ENCODE data around the gene GRB7.
"Not testable (repeated sequence)": the region's sequence is repeated elsewhere in the genome, so short reads cannot be mapped to it uniquely, and the experiment has no call there.

GRB7 gene

DNA sequence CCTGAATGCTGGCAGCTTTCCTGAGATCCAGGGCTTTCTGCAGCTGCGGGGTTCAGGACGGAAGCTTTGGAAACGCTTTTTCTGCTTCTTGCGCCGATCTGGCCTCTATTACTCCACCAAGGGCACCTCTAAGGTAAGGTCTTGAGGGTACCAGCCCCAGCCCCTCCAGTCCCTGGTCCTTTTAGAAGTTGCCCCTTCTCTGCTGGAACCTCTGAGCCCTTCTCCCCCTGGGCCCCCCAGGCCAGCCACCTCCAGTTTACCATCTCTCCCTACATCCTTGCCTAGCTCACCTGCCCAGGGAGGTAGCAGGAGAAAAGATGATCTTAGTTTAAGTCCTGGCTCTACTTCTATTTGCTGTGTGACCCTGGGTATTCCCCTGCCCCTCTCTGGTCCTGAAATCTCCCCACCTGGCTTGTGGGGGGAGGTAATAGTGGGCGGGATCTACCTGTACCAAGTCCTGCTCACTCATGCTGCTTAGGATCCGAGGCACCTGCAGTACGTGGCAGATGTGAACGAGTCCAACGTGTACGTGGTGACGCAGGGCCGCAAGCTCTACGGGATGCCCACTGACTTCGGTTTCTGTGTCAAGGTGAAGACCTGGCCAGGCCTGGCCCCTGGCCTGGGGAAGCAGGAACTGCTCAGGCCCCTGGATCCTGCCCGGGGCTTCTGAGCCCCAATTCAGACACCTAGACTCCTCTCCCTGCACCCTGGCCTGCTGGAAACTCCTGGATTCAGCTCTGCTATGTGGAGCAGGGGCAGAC is 6.5 kb downstream of the GRB7 start:
- TF ChIP-seq, protein P1, sequence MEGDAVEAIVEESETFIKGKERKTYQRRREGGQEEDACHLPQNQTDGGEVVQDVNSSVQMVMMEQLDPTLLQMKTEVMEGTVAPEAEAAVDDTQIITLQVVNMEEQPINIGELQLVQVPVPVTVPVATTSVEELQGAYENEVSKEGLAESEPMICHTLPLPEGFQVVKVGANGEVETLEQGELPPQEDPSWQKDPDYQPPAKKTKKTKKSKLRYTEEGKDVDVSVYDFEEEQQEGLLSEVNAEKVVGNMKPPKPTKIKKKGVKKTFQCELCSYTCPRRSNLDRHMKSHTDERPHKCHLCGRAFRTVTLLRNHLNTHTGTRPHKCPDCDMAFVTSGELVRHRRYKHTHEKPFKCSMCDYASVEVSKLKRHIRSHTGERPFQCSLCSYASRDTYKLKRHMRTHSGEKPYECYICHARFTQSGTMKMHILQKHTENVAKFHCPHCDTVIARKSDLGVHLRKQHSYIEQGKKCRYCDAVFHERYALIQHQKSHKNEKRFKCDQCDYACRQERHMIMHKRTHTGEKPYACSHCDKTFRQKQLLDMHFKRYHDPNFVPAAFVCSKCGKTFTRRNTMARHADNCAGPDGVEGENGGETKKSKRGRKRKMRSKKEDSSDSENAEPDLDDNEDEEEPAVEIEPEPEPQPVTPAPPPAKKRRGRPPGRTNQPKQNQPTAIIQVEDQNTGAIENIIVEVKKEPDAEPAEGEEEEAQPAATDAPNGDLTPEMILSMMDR (IDR thresholded peaks at IDR 0.05; ENCODE audit: low read length, missing control alignments), result no peak
- DNase-seq (ENCODE audit: low read depth), result no peak
- H3K4me3 ChIP-seq (replicated peaks; ENCODE audit: low read depth, low read length), result no peak overlapping the region

DNA sequence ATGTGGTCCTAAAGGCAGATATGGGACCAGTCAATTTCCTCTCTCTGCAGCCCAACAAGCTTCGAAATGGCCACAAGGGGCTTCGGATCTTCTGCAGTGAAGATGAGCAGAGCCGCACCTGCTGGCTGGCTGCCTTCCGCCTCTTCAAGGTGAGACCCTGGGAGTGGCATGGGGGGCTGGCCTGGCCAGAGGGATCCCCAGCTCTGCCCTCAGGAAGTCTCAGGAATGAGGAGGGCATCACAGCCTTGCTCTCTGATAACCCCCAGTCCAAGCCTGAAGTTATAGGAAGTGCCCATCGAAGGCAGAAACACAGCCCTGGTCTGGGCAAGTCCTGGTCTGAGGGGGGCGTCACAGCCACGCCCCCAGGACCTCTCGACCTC is 7.1 kb downstream of the GRB7 start:
- no peak for DNase-seq (ENCODE audit: low read depth)
- TF ChIP-seq, protein P1 (IDR thresholded peaks at IDR 0.05; ENCODE audit: low read length, missing control alignments), result no peak
- H3K4me3 ChIP-seq (replicated peaks; ENCODE audit: low read depth, low read length), result no peak overlapping the region

DNA sequence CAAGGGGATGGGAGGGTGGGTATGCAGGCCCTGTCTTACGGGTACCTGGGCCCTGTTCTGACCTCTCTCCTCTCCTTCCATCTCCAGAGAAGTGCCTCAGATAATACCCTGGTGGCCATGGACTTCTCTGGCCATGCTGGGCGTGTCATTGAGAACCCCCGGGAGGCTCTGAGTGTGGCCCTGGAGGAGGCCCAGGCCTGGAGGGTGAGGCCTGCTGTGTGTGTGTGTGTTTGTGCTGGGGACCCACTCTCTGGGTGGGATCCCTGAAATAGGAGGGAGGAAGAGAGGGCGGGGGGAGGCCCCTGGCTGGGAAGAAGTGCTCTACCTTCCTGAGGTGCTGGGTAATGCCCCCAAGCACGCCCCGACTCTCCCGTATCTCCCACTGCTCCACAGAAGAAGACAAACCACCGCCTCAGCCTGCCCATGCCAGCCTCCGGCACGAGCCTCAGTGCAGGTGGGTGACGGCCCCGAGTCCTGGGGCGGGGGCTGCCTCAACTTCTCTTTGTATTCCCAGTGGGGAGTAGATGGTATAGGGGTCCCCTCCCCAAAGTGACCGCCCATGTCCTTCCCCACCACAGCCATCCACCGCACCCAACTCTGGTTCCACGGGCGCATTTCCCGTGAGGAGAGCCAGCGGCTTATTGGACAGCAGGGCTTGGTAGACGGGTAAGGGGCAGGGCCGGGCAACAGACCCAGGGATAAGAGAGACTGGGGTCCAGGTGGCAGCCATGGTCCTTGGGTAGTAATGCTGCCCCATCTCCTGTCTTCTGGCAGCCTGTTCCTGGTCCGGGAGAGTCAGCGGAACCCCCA is 7.8 kb downstream of the GRB7 start:
- DNase-seq (ENCODE audit: low read depth), result no peak
- no peak overlapping the region for H3K4me3 ChIP-seq (replicated peaks; ENCODE audit: low read depth, low read length)
- TF ChIP-seq, protein P1 (IDR thresholded peaks at IDR 0.05; ENCODE audit: low read length, missing control alignments), result no peak

DNA sequence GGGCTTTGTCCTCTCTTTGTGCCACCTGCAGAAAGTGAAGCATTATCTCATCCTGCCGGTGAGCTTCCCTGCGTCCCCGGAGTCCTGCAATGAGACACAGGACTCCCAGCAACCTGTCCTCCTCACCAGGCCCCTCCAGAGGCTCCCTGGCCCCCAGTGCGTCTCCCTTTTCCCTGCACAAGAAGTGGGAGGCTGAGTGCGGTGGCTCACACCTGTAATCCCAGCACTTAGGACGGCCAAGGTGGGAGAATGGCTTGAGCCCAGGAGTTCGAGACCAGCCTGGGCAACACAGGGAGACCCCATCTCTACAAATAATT is 8.4 kb downstream of the GRB7 start:
- DNase-seq (ENCODE audit: low read depth), result no peak
- no peak overlapping the region for H3K4me3 ChIP-seq (replicated peaks; ENCODE audit: low read depth, low read length)
- TF ChIP-seq, protein P1 (IDR thresholded peaks at IDR 0.05; ENCODE audit: low read length, missing control alignments), result no peak

DNA sequence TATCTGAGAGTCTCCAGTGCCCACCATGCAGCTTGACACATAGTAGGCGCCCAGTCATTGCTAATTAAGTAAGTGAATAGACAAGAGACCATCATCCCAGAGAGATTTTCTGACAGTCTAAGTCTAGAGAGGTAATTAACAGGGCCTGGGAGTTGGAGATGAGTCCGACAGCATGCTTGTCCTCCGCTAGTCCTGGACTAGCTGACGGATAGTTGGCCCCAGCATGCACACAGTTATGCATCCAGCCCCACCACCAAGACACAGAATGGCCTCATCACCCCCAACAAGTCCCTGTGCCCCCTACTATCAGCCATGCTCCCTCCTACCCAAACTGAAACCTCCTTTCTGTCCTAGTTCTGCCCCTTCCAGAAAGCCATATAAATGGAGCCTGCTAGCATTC is 10.0 kb downstream of the GRB7 start:
- DNase-seq (ENCODE audit: low read depth), result no peak
- H3K4me3 ChIP-seq (replicated peaks; ENCODE audit: low read depth, low read length), result no peak overlapping the region
- TF ChIP-seq, protein P1 (IDR thresholded peaks at IDR 0.05; ENCODE audit: low read length, missing control alignments), result no peak

DNA sequence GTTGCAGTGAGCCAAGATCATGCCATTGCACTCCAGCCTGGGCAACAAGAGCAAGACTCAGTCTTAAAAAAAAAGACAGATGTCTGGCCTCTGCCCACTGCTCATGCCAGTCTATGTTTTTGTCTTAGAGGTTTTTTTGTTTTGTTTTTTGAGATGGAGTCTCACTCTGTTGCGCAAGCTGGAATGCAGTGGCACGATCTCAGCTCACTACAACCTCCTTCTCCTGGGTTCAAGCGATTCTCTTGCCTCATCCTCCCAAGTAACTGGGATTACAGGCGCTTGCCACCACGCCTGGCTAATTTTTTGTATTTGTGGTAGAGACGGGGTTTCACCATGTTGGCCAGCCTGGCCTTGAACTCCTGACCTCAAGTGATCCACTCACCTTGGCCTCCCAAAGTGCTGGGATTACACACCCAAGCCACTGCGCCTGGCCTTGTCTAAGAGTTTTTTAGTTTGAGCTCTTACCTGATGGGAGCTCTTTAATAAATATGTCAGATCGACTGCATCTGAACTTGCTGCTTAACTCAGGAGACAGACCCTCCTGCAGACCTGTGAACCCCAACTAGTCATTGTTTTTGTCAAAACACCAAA is 10.8 kb downstream of the GRB7 start:
- not testable (repeated sequence) for H3K4me3 ChIP-seq (replicated peaks; ENCODE audit: low read depth, low read length); DNase-seq (ENCODE audit: low read depth)
